Upper lobe of left lung (tissue), 6 donors: ENCODE measurements around the gene INTS4. TPM values are rescaled to one million over a fixed set of nuclear protein-coding genes. Genes with fewer than 3 reads are reported as not detected.
A peak's percentile ranks its signal among the peaks of the same experiment; 100 is the strongest.

ENCODE experiments used
- ATAC-seq, 2 donors: fragments of 200-7000 bp; cut with Tn5 transposase; one replicate each; pipeline ENCODE4 v1.9.1; 2022; ENCODE audit warnings: mild to moderate bottlenecking in 2 of 2, moderate library complexity in 2 of 2; ENCODE audit not compliant: low FRiP score in 2 of 2
- DNase-seq, 2 donors: peaks; one replicate each; pipeline ENCODE4 v3.0.0-alpha.2; 2019 to 2020
- H3K27ac ChIP-seq, 4 donors: fragments of 200-600 bp; sonication (generic); one replicate each; pipeline ENCODE4 v1.5.1; 2016 to 2019
- H3K27me3 ChIP-seq, 4 donors: fragments of 200-600 bp; sonication (generic); one replicate each; pipeline ENCODE4 v1.5.1; 2017 to 2019
- H3K36me3 ChIP-seq, 4 donors: fragments of 200-600 bp; sonication (generic); one replicate each; pipeline ENCODE4 v1.5.1; 2016 to 2019
- H3K4me1 ChIP-seq, 4 donors: fragments of 200-600 bp; sonication (generic); one replicate each; pipeline ENCODE4 v1.5.1; 2018 to 2019
- H3K4me3 ChIP-seq, 4 donors: fragments of 200-600 bp; sonication (generic); one replicate each; pipeline ENCODE4 v1.5.1; 2017 to 2019; ENCODE audit warnings: mild to moderate bottlenecking in 2 of 4, moderate library complexity in 1 of 4
- H3K9me3 ChIP-seq, 4 donors: fragments of 200-600 bp; sonication (generic); one replicate each; pipeline ENCODE4 v1.5.1; 2018 to 2019
- EP300 ChIP-seq, 4 donors: sonication (generic); formaldehyde crosslinking; IDR thresholded peaks; one replicate each; pipeline ENCODE4 v1.5.1; 2017; ENCODE audit warnings: antibody characterized with exemption in 4 of 4, control low read depth in 2 of 4
- POLR2A ChIP-seq, 4 donors: fragments of 450-650 bp; IDR thresholded peaks; one replicate each; pipeline ENCODE4 v1.5.1; 2016 to 2017; ENCODE audit warnings: antibody characterized with exemption in 4 of 4, mild to moderate bottlenecking in 2 of 4
- POLR2AphosphoS5 ChIP-seq, 2 donors: sonication (generic); formaldehyde crosslinking; IDR thresholded peaks; one replicate each; pipeline ENCODE4 v1.5.1; 2017; ENCODE audit warnings: antibody characterized with exemption in 2 of 2
- WGBS, 2 donors: methylation state at CpG; one replicate each; pipeline ENCODE4 v1.1.5; 2017 to 2018; 5-methylcytosine and 5-hydroxymethylcytosine counted together
- total RNA-seq, 6 donors: library from RNA; depleted of rRNA in 4 of 6; stranded (reverse); fragments of >200 nt in 4 of 6; gene quantifications; one replicate each; pipeline versions ENCODE4 v1.1.0 to v1.2.1, GENCODE V29; 2016 to 2021
- TF ChIP-seq, protein P1 (sequence below), 6 experiments: fragments of 450-650 bp in 4 of 6; fragments of 200-600 bp in 2 of 6; sonication (generic) in 2 of 6; IDR thresholded peaks; one replicate each; pipeline ENCODE4 v1.5.1; 2016 to 2019; ENCODE audit warnings: antibody characterized with exemption in 6 of 6
- donor health status: DM: no; HTN: no; CAD: no; lungs with moderate emphysema.
- donor health status: DM: no; HTN: yes; CAD: no; lungs with severe emphysema.

INTS4 gene
- total RNA-seq, 6 donors from 2014 or later = 15.3 to 58.7 (median 28.8) TPM

DNA sequence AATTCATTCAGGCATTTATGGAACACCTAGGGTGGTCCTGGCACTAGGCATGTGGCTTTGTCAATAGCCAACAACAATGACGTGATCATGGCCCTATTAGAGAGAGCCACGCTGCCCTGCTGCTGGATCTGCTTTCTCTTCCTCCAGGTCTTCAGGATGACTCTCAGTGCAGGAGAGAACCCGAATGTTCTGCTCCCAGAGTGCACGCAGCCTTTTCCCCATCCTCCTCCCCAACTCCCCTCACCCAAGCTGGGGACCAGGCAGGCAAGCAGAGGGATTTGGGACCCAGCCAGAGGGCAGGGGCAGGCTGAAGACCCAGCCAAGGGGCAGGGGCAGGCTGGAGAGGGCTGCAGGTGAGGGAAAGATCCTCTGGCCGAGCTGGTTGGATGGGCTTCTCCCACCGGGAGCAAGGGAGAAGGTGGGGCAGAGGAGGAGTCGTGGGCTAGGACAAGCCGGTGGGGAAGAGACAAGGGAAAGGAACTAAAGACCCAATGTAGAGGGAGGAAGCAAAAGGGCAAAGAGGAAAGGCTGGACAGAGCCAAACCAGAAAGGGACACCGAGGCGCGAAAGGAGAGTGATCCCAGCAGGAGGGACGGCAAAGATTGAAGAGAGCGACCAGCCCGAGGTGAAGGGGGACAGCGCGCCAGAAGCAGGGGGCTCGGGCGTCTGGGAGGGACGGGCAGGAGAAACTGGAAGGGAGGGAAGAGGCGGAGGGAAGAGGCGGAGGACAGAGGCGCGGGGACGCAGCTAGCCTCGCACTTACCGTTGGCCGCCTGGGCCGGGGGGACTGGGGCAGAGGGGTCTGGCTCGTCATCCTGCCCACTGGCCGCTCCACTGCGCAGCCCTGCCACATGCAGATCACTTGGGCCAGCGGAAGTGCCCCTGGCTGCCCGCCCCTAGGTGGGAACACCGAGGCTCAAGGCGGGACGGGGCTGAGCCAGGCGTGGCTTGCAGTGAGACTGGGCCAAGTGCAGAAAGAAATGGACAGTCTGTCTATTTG, 28.2 kb upstream of the INTS4 start, which contains the start of gene KCTD14:
KCTD14 (minus strand) TSS at position 880 of the 1,000 bp plus-strand sequence; CDS start at position 853, 27 bp downstream.
- Histone ChIP-seq H3K27me3 (no peaks in the 10 kb centered on the region), H3K27ac (peak within 1 kb of the TSS; percentile 57 to 90 (median 74)), H3K4me3 (peak within 1 kb of the TSS; percentile 35 to 70 (median 56)), H3K9me3 (no peaks in the 10 kb centered on the region), H3K36me3 (no peaks in the 10 kb centered on the region), H3K4me1 (peaks cover 0 to 17% (median 8%) of the 10 kb centered on the region in 4 donors)
- peak in 1 of 2 donors; percentile 49 for TF ChIP-seq POLR2AphosphoS5 (IDR thresholded peaks at IDR 0.05)
- peak in 2 of 4 donors; percentile 27 to 64 for TF ChIP-seq POLR2A (IDR thresholded peaks at IDR 0.05)
- TF ChIP-seq EP300 (IDR thresholded peaks at IDR 0.05) = no peak
- TF ChIP-seq, protein P1, sequence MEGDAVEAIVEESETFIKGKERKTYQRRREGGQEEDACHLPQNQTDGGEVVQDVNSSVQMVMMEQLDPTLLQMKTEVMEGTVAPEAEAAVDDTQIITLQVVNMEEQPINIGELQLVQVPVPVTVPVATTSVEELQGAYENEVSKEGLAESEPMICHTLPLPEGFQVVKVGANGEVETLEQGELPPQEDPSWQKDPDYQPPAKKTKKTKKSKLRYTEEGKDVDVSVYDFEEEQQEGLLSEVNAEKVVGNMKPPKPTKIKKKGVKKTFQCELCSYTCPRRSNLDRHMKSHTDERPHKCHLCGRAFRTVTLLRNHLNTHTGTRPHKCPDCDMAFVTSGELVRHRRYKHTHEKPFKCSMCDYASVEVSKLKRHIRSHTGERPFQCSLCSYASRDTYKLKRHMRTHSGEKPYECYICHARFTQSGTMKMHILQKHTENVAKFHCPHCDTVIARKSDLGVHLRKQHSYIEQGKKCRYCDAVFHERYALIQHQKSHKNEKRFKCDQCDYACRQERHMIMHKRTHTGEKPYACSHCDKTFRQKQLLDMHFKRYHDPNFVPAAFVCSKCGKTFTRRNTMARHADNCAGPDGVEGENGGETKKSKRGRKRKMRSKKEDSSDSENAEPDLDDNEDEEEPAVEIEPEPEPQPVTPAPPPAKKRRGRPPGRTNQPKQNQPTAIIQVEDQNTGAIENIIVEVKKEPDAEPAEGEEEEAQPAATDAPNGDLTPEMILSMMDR (IDR thresholded peaks at IDR 0.05) = no peak
- peak; percentile 79 to 87 for DNase-seq
- ATAC-seq = peak; percentile 81 to 89
- WGBS, 2 donors = 15 to 18% methylated on average over 32 to 37 of the region's 37 CpGs

DNA sequence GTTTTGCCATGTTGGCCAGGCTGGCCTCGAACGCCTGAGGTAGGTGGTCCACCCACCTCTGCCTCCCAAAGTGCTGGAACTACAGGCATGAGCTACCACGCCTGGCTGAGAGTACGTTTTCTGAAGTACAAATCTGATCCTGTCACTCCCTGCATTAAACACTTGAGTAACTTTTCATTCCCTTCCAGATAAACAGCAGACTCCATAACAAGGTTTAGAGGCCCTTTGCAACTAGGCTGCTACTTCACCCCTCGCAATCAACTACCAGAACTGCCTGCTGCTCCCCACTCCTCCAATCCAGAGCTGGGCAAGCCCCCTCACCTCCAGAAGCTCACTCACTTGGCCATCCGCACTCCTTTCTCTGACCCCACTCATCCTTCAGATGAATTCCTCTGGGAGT, 27.1 kb upstream of the INTS4 start:
- TF ChIP-seq POLR2A (IDR thresholded peaks at IDR 0.05) (no peak), EP300 (IDR thresholded peaks at IDR 0.05) (no peak), POLR2AphosphoS5 (IDR thresholded peaks at IDR 0.05) (no peak)
- TF ChIP-seq, protein P1 (IDR thresholded peaks at IDR 0.05) = no peak
- H3K36me3 ChIP-seq = peaks cover 0 to 5% (median 2%) of the 10 kb centered on the region in 4 donors
- ATAC-seq (no peak), DNase-seq (no peak)
- WGBS, 2 donors = 73 to 88% methylated on average over 5 to 6 of the region's 6 CpGs
- no peaks in the 10 kb centered on the region for H3K27me3 ChIP-seq
- H3K4me1 ChIP-seq = peaks cover 0 to 17% (median 8%) of the 10 kb centered on the region in 4 donors
- H3K27ac ChIP-seq = peak overlapping the region in 3 of 4 donors; percentile 57 to 90 (median 74)
- no peaks in the 10 kb centered on the region for H3K9me3 ChIP-seq
- peak overlapping the region in 3 of 4 donors; percentile 49 to 70 (median 64) for H3K4me3 ChIP-seq

DNA sequence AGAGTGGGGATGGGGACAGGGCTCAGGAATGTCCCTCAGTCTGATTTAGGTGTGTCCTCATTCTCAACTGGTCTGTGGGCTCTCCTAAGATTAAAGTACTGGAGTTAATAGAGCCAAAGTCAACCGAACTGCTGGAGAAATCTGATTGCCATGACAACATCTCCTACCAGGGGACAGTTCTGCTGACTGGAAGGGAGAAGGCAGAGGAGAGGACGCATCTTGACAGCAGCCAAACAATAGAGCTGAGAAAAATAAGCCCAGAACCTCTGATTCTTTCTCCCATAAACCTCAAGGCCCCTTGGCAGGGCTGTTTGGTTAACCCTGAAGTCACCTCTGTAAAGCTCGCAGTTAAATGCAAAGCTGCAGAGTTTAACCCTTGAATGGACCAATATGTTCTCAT, 25.8 kb upstream of the INTS4 start:
- Histone ChIP-seq H3K4me1 (peaks cover 0 to 17% (median 8%) of the 10 kb centered on the region in 4 donors), H3K27me3 (no peaks in the 10 kb centered on the region), H3K36me3 (peaks cover 0 to 14% (median 7%) of the 10 kb centered on the region in 4 donors), H3K4me3 (peak overlapping the region in 1 of 4 donors; percentile 2), H3K27ac (no peak overlapping the region), H3K9me3 (no peaks in the 10 kb centered on the region)
- TF ChIP-seq POLR2A (IDR thresholded peaks at IDR 0.05) (no peak), POLR2AphosphoS5 (IDR thresholded peaks at IDR 0.05) (no peak), EP300 (IDR thresholded peaks at IDR 0.05) (no peak)
- TF ChIP-seq, protein P1 (IDR thresholded peaks at IDR 0.05) = no peak
- no peak for DNase-seq
- no peak for ATAC-seq
- 21 to 47% methylated on average over 2 to 3 of the region's 3 CpGs for WGBS, 2 donors

DNA sequence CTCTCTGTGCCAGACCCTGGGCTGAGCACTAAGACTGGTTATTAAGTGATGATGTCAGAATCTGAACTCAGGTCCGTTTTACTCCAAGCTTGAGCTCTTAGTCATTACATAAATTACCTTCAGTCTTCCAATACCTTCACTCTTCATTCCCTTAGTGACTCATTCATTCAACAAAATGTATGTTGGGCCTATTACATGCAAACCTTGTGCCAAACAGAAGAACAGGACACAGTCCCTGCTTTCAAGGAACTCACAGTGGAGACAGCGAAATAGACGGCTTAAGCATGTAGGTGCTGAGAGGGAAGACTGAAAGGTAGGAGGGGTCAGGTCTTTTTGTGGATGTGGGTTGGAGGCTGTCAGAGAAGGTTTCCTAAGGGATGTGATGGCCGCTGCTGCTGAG, 25.3 kb upstream of the INTS4 start:
- no peak overlapping the region for H3K27ac ChIP-seq
- H3K9me3 ChIP-seq = no peaks in the 10 kb centered on the region
- H3K36me3 ChIP-seq = peaks cover 0 to 14% (median 7%) of the 10 kb centered on the region in 4 donors
- ATAC-seq (no peak), DNase-seq (no peak)
- no peak overlapping the region for H3K4me3 ChIP-seq
- H3K27me3 ChIP-seq = no peaks in the 10 kb centered on the region
- H3K4me1 ChIP-seq = peaks cover 0 to 17% (median 8%) of the 10 kb centered on the region in 4 donors
- WGBS, 2 donors = 64 to 65% methylated on average over 4 of the region's 4 CpGs
- no peak for TF ChIP-seq POLR2AphosphoS5 (IDR thresholded peaks at IDR 0.05)
- TF ChIP-seq, protein P1 (IDR thresholded peaks at IDR 0.05) = no peak
- TF ChIP-seq POLR2A (IDR thresholded peaks at IDR 0.05) = no peak
- TF ChIP-seq EP300 (IDR thresholded peaks at IDR 0.05) = no peak
